GM13977 (cell line): ENCODE data around the gene LENG1.

Experiments
- DNase-seq: peaks from one replicate; pipeline ENCODE4 v3.0.0; 2012; ENCODE audit warnings: low spot score
- in situ Hi-C: fragments of 300-500 bp; cut with MboI; formaldehyde crosslinking; loops from one replicate; pipeline ENCODE4 v1.12.0; 2022; ENCODE audit warnings: low sequenced_read_pairs, low pct_unique_long_range_greater_than_20kb, mixed read lengths, inconsistent platforms; ENCODE audit not compliant: unreplicated experiment
- TF ChIP-seq, protein P1 (sequence below): IDR thresholded peaks from 2 replicates; pipeline ENCODE4 v1.5.1; 2012; ENCODE audit warnings: mild to moderate bottlenecking, control low read depth; ENCODE audit not compliant: insufficient read depth; ENCODE audit errors: extremely low read depth, missing control alignments

Gene LENG1

DNA sequence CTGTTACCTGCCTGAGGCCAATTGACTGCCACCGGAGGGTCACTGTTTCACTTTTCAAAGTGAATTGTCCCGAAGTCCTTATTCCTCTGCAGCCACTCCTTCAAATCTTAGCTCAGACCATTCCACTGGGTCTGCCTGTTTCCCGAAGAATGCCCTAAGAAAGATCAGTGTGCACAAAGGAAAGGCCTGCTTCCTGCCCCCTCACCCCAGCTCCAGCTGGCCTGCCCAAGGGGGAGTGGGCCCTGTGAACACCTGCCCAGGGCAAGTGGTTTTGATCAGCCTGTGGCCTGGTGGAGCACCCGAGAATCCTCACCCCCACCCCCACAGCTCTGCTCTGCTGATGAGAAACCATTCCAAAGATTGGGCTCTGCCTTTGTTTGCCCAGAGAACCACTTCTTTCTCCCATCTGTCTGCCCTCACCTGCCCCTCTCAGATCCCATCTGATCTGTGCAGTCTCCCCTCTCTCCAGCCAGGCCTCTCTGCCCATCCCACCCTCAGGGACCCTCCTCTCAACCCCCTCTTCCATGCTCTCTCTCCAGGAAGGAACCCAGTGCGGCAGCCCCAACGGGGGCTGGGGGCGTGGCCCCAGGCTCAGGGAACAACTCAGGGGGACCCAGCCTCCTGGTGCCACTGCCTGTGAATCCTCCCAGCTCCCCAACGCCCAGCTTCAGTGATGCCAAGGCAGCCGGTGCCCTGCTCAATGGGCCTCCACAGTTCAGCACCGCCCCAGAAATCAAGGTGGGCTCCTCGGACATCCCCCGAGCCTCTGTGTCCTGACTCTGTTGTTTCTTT, 10.3 kb downstream of the LENG1 start:
- TF ChIP-seq, protein P1, sequence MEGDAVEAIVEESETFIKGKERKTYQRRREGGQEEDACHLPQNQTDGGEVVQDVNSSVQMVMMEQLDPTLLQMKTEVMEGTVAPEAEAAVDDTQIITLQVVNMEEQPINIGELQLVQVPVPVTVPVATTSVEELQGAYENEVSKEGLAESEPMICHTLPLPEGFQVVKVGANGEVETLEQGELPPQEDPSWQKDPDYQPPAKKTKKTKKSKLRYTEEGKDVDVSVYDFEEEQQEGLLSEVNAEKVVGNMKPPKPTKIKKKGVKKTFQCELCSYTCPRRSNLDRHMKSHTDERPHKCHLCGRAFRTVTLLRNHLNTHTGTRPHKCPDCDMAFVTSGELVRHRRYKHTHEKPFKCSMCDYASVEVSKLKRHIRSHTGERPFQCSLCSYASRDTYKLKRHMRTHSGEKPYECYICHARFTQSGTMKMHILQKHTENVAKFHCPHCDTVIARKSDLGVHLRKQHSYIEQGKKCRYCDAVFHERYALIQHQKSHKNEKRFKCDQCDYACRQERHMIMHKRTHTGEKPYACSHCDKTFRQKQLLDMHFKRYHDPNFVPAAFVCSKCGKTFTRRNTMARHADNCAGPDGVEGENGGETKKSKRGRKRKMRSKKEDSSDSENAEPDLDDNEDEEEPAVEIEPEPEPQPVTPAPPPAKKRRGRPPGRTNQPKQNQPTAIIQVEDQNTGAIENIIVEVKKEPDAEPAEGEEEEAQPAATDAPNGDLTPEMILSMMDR, result no peak
- DNase-seq, result no peak
- in situ Hi-C loops, result no loop called here

DNA sequence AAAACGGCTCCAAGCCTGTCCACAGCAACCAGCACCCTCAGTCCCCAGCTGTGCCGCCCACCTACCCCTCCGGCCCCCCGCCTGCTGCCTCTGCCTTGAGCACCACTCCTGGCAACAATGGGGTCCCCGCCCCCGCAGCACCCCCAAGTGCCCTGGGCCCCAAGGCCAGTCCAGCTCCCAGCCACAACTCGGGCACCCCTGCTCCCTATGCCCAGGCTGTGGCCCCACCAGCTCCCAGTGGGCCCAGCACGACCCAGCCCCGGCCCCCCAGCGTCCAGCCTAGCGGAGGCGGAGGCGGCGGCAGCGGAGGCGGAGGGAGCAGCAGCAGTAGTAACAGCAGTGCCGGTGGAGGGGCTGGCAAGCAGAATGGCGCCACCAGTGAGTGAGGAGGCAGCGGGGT, 11.4 kb downstream of the LENG1 start:
- DNase-seq, result no peak
- in situ Hi-C loops, result no loop called here

DNA sequence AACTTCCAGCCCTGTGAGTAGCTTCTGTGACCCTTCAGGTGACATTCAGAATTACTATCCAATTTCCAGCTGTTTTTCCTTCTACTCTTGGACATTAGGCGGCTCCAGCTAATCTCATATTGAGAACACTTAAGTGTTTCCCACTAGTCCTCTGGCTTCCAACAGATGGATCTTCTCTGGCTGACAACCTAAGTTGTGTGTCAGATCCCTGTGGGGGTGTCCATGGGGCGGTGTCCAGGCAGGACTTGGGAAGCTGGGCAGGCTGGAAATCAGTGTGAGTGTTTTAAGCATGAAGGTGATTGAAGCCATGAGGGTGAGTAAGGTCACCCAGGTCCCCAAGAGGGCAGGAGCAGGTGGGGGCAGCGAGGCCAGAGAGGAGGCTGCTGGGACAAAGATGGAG, 11.8 kb downstream of the LENG1 start:
- no peak for DNase-seq
- in situ Hi-C loops, result no loop called here
- TF ChIP-seq, protein P1, result no peak

More for the DNA sequence above, 11.4 kb downstream of the LENG1 start:
- TF ChIP-seq, protein P1, result no peak

DNA sequence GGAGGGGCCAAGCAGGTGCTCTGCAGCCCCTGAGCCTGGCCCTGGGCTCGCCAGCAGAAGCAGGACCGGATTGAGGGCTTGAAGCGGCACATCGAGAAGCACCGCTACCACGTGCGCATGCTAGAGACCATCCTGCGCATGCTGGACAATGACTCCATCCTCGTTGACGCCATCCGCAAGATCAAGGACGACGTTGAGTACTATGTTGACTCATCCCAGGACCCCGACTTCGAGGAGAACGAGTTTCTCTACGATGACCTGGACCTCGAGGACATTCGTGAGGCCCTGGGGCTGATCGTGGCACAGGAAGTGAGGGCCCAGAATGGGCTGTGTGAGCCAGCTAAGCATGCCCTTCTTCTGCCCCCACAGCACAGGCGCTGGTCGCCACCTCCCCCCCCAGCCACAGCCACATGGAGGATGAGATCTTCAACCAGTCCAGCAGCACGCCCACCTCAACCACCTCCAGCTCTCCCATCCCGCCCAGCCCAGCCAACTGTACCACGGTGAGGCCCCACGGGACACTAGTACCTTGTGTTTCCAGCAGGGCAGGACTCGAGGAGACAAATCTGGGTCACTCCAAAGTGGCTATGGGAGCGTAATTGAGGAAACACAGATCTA, 13.9 kb downstream of the LENG1 start:
- TF ChIP-seq, protein P1, result no peak
- no peak for DNase-seq
- in situ Hi-C loops, result no loop called here

DNA sequence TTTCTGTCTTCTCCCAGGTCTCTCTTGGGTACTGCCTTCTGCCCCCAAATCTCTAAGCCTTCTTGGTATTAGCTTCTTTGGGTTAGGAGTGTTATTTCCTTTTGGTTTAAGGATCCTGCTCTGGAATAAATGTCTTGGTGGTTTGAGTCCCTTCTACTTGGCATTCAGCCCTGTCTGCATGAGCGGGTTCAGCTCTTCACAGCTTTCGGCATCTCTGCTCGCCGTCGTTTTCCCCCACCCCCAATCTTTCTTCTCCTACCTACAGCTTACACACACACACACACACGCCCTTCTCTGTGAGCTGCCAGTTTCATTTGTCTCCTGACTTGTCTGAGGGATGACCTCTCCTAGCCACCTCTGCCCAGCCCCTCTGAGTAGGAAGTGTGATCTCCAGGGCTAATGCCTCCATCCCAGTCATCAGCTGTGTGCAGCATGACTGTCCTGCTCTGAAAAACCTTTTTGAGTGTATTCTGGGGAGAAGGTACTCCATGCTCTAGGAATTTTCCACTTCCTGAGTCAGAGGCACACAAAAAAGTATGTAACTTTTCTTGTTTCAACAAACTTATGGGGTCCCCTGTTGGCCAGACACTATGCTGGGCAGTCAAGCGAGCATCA, 17.2 kb downstream of the LENG1 start:
- in situ Hi-C loops, result no loop called here
- TF ChIP-seq, protein P1, result no peak
- DNase-seq, result no peak

DNA sequence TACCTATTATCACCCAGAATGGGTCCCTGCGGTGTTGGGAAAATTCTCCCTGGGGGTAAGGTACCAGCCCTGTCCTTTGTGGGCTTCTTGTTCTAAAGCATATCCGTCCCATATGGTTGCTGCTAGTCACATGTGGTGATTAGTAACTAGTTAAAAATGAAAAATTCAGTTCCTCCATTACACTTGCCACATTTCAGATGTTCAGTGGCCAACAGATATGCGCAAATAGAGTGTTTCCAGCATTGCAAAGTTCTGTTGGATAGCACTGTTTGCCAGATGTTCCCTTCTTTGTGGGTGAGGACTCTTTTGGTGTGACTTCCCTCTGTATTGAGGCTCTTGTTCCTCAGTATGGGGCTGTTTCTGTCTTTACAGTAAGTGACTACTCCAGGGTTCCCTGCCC, 18.2 kb downstream of the LENG1 start:
- TF ChIP-seq, protein P1, result no peak
- no peak for DNase-seq
- in situ Hi-C loops, result no loop called here
